HepG2 (cell line): ENCODE results near the gene GDF15. TPM values are rescaled to one million over a fixed set of nuclear protein-coding genes. Genes with fewer than 3 reads are reported as not detected.

Experiments used
- ATAC-seq: fragments of 200-7000 bp; cut with Tn5 transposase; 3 replicates; pipeline ENCODE4 v1.9.1; 2020; ENCODE audit warnings: mild to moderate bottlenecking, moderate library complexity
- BruUV-seq: library from RNA; stranded (reverse); fragments of 400-500 nt; replicated peaks from 2 replicates; lab custom pipeline; 2021; lab: Mats Ljungman, UMichigan
- CTCF ChIA-PET: fragments of 300-600 bp; formaldehyde crosslinking; extraction: SDS; loops from one replicate; lab custom pipeline; 2021; ENCODE audit warnings: low total read pairs, inconsistent platforms, low intra/inter-chr PET ratio; lab: Yijun Ruan, JAX
- POLR2A ChIA-PET: fragments of 350-600 bp; sonication (Branson Sonifier 250); formaldehyde crosslinking; loops from one replicate; lab custom pipeline; 2020; ENCODE audit warnings: antibody characterized with exemption, inconsistent platforms; lab: Yijun Ruan, JAX
- DNase-seq: peaks from one replicate; pipeline ENCODE4 v3.0.0-alpha.2; 2015; ENCODE audit warnings: low spot score
- FAIRE-seq: peaks from 3 replicates; lab custom pipeline; 2011; peaks lifted over from hg19 to GRCh38; lab: Jason Lieb, UNC
- H2AFZ ChIP-seq: one replicate; pipeline ENCODE4 v1.6.1; 2011; ENCODE audit warnings: low read length, inconsistent platforms
- H3K27ac ChIP-seq: fragments of 300-600 bp; 3 replicates; pipeline ENCODE4 v1.8.0; 2011; ENCODE audit warnings: mixed run types, mild to moderate bottlenecking, mixed read lengths, low read length, inconsistent platforms; ENCODE audit not compliant: insufficient read depth; ENCODE audit errors: extremely low read length
- H3K27me3 ChIP-seq, 2 experiments: fragments of 200-600 bp in 1 of 2; 2 replicates in 1 of 2; 3 replicates in 1 of 2; pipeline versions ENCODE4 v1.6.0 to v1.8.0; 2011; ENCODE audit warnings: low read length in 2 of 2, mild to moderate bottlenecking in 2 of 2, moderate library complexity in 2 of 2, inconsistent platforms in 1 of 2; ENCODE audit not compliant: insufficient read depth in 2 of 2, control insufficient read depth in 1 of 2
- H3K36me3 ChIP-seq, 2 experiments: fragments of 200-600 bp in 1 of 2; replicated peaks in 1 of 2; 2 replicates in 1 of 2; 3 replicates in 1 of 2; pipeline versions ENCODE4 v1.5.1 to v1.8.0; 2011; ENCODE audit warnings: low read length in 2 of 2, inconsistent platforms in 1 of 2; ENCODE audit not compliant: insufficient read depth in 2 of 2, control insufficient read depth in 1 of 2
- H3K4me1 ChIP-seq: 2 replicates; pipeline ENCODE4 v1.5.1; 2012; ENCODE audit warnings: low read length, inconsistent platforms; ENCODE audit not compliant: insufficient read depth
- H3K4me2 ChIP-seq: 2 replicates; pipeline ENCODE4 v1.6.0; 2011; ENCODE audit warnings: low read depth, low read length, inconsistent platforms
- H3K4me3 ChIP-seq, 3 experiments: fragments of 200-600 bp in 1 of 3; sonication (generic), shearing (Covaris generic) in 1 of 3; replicated peaks in 1 of 3; 2 replicates each; pipeline ENCODE4 v1.5.1; 2011 to 2016; ENCODE audit warnings: low read length in 3 of 3, inconsistent platforms in 2 of 3, low read depth in 2 of 3, mild to moderate bottlenecking in 2 of 3, control low read depth in 1 of 3, mixed read lengths in 1 of 3; ENCODE audit not compliant: insufficient read depth in 1 of 3
- H3K79me2 ChIP-seq: one replicate; pipeline ENCODE4 v1.6.1; 2011; ENCODE audit warnings: low read length, inconsistent platforms; ENCODE audit not compliant: insufficient read depth
- H3K9ac ChIP-seq: 2 replicates; pipeline ENCODE4 v1.6.0; 2011; ENCODE audit warnings: mild to moderate bottlenecking, low read depth, low read length, inconsistent platforms; ENCODE audit not compliant: insufficient read depth
- H3K9me3 ChIP-seq: 2 replicates; pipeline ENCODE4 v1.5.1; 2012; ENCODE audit warnings: mild to moderate bottlenecking, low read length
- H4K20me1 ChIP-seq: 2 replicates; pipeline ENCODE4 v1.6.0; 2011; ENCODE audit warnings: inconsistent platforms, mild to moderate bottlenecking, low read length, moderate library complexity; ENCODE audit not compliant: insufficient read depth
- GABPB1 ChIP-seq: IDR thresholded peaks from 2 replicates; pipeline ENCODE4 v1.6.1; 2016; ENCODE audit warnings: mild to moderate bottlenecking, missing genetic modification reagents, moderate library complexity, missing compliant biosample characterization
- JARID2 ChIP-seq: sonication (generic); formaldehyde crosslinking; IDR thresholded peaks from 2 replicates; pipeline ENCODE4 v1.8.1; 2023; ENCODE audit warnings: missing genetic modification reagents, inconsistent platforms; ENCODE audit not compliant: insufficient replicate concordance
- MTA1 ChIP-seq: sonication (generic); formaldehyde crosslinking; IDR thresholded peaks from 2 replicates; pipeline ENCODE4 v1.4.0; 2020; ENCODE audit warnings: missing genetic modification reagents, mild to moderate bottlenecking, borderline replicate concordance
- POLR2AphosphoS5 ChIP-seq: IDR thresholded peaks from 2 replicates; pipeline ENCODE4 v1.6.1; 2012; ENCODE audit warnings: low read depth, low read length
- RFX1 ChIP-seq: fragments of 450-650 bp; IDR thresholded peaks from 2 replicates; pipeline ENCODE4 v1.6.1; 2017
- SATB2 ChIP-seq: sonication (generic); formaldehyde crosslinking; IDR thresholded peaks from 2 replicates; pipeline ENCODE4 v1.5.0; 2020; ENCODE audit warnings: missing genetic modification reagents
- SMYD3 ChIP-seq: sonication (generic); formaldehyde crosslinking; IDR thresholded peaks from 2 replicates; pipeline ENCODE4 v1.8.1; 2023; ENCODE audit warnings: mild to moderate bottlenecking, missing genetic modification reagents
- SP1 ChIP-seq, 2 experiments: fragments of 450-650 bp in 1 of 2; sonication (generic) in 1 of 2; formaldehyde crosslinking in 1 of 2; IDR thresholded peaks; 2 replicates each; pipeline versions ENCODE4 v1.4.0 to v1.6.1; 2016 to 2020; ENCODE audit warnings: missing genetic modification reagents in 1 of 2
- STAG1 ChIP-seq: sonication (generic); formaldehyde crosslinking; IDR thresholded peaks from 2 replicates; pipeline ENCODE4 v1.4.0; 2020; ENCODE audit warnings: missing genetic modification reagents
- TOPORS ChIP-seq: sonication (generic); formaldehyde crosslinking; IDR thresholded peaks from 2 replicates; pipeline ENCODE4 v1.8.0; 2023; ENCODE audit warnings: mild to moderate bottlenecking, missing genetic modification reagents
- ZFP41 ChIP-seq: sonication (generic); formaldehyde crosslinking; IDR thresholded peaks from 2 replicates; pipeline ENCODE4 v1.4.0; 2020; ENCODE audit warnings: mild to moderate bottlenecking, missing genetic modification reagents, borderline replicate concordance
- ZNF24 ChIP-seq: fragments of 450-650 bp; IDR thresholded peaks from 2 replicates; pipeline ENCODE4 v1.6.1; 2017; ENCODE audit warnings: antibody characterized with exemption, mild to moderate bottlenecking
- ZZZ3 ChIP-seq: sonication (generic); formaldehyde crosslinking; IDR thresholded peaks from 2 replicates; pipeline ENCODE4 v1.4.0; 2020; ENCODE audit warnings: missing genetic modification reagents, mild to moderate bottlenecking, borderline replicate concordance
- WGBS: methylation state at CpG from one replicate; pipeline ENCODE4 v1.1.6; 2017; ENCODE audit warnings: low lambda C conversion rate; 5-methylcytosine and 5-hydroxymethylcytosine counted together
- in situ Hi-C: cut with HindIII; loops from 2 replicates; pipeline ENCODE4 v1.10.0; 2017; ENCODE audit warnings: low pct_unique_long_range_greater_than_20kb; ENCODE audit not compliant: extremely low pct_ligation_motif_present
- intact Hi-C: fragments of 100-400 bp; cut with micrococcal nuclease; formaldehyde crosslinking; loops from one replicate; pipeline ENCODE4 v1.10.0; 2022; ENCODE audit not compliant: unreplicated experiment
- polyA plus RNA-seq, 8 experiments: library from polyadenylated mRNA; depleted of rRNA in 3 of 8; stranded (reverse) in 7 of 8; unstranded in 1 of 8; fragments of >200 nt; fragmentation: Illumina TruSeq in 4 of 8; extraction: Trizol in 4 of 8; gene quantifications; 2 replicates each; pipeline versions ENCODE4 v1.2.1 to v1.2.3, GENCODE V29; 2011 to 2016; ENCODE audit warnings: low read depth in 4 of 8, missing spikeins in 1 of 8, mixed read lengths in 1 of 8; ENCODE audit not compliant: insufficient read depth in 1 of 8
- total RNA-seq, 5 experiments: library from RNA; depleted of rRNA; stranded (reverse); fragments of >200 nt; fragmentation: Illumina TruSeq; extraction: Trizol; gene quantifications; 2 replicates each; pipeline ENCODE4 v1.2.3, GENCODE V29; 2016; ENCODE audit warnings: low read depth in 1 of 5
- TF ChIP-seq, protein P1 (sequence below): sonication (generic); formaldehyde crosslinking; IDR thresholded peaks from 2 replicates; pipeline ENCODE4 v1.5.0; 2020; ENCODE audit warnings: mild to moderate bottlenecking, missing genetic modification reagents, borderline replicate concordance
- TF ChIP-seq, protein P2 (sequence below): IDR thresholded peaks from 2 replicates; pipeline ENCODE4 v1.6.1; 2016; ENCODE audit warnings: missing compliant biosample characterization, missing genetic modification reagents, borderline replicate concordance
- TF ChIP-seq, protein P3 (sequence below): sonication (generic); formaldehyde crosslinking; conservative IDR thresholded peaks from 2 replicates; pipeline ENCODE4 v1.4.0; 2020; ENCODE audit warnings: missing genetic modification reagents

Gene GDF15
- total and polyA plus RNA-seq, 2 of the 13 experiments (the other 11 are each of a cell fraction or from before 2014, with no cell fraction given): 146 to 422 TPM

DNA sequence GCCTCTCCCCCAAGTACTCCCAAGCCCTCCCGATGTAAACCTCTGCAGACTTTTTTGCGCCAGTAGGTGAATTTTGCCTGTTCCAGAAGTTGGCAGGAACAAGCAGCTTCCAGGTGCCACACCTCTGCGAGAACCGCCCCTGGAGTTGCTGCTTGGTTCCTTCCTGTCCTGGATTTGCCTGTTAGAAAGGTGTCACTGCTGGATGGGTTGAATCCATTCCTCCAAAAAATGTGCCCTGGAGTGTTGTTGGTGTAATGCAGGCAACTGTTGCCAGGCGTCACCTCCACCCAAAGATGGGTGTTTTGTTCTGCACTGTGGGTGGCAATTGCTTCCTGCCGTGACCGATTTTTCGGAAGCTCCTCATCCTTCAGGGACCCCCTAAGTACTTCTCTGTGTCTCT, 39.9 kb upstream of the GDF15 start:
- in situ Hi-C loops: loop anchor here (10.0 kb wide), 1 partner anchor 59 kb away; no protein-coding TSS in a partner anchor
- FAIRE-seq: no peak
- H3K9ac ChIP-seq: no peak overlapping the region
- TF ChIP-seq, protein P1, sequence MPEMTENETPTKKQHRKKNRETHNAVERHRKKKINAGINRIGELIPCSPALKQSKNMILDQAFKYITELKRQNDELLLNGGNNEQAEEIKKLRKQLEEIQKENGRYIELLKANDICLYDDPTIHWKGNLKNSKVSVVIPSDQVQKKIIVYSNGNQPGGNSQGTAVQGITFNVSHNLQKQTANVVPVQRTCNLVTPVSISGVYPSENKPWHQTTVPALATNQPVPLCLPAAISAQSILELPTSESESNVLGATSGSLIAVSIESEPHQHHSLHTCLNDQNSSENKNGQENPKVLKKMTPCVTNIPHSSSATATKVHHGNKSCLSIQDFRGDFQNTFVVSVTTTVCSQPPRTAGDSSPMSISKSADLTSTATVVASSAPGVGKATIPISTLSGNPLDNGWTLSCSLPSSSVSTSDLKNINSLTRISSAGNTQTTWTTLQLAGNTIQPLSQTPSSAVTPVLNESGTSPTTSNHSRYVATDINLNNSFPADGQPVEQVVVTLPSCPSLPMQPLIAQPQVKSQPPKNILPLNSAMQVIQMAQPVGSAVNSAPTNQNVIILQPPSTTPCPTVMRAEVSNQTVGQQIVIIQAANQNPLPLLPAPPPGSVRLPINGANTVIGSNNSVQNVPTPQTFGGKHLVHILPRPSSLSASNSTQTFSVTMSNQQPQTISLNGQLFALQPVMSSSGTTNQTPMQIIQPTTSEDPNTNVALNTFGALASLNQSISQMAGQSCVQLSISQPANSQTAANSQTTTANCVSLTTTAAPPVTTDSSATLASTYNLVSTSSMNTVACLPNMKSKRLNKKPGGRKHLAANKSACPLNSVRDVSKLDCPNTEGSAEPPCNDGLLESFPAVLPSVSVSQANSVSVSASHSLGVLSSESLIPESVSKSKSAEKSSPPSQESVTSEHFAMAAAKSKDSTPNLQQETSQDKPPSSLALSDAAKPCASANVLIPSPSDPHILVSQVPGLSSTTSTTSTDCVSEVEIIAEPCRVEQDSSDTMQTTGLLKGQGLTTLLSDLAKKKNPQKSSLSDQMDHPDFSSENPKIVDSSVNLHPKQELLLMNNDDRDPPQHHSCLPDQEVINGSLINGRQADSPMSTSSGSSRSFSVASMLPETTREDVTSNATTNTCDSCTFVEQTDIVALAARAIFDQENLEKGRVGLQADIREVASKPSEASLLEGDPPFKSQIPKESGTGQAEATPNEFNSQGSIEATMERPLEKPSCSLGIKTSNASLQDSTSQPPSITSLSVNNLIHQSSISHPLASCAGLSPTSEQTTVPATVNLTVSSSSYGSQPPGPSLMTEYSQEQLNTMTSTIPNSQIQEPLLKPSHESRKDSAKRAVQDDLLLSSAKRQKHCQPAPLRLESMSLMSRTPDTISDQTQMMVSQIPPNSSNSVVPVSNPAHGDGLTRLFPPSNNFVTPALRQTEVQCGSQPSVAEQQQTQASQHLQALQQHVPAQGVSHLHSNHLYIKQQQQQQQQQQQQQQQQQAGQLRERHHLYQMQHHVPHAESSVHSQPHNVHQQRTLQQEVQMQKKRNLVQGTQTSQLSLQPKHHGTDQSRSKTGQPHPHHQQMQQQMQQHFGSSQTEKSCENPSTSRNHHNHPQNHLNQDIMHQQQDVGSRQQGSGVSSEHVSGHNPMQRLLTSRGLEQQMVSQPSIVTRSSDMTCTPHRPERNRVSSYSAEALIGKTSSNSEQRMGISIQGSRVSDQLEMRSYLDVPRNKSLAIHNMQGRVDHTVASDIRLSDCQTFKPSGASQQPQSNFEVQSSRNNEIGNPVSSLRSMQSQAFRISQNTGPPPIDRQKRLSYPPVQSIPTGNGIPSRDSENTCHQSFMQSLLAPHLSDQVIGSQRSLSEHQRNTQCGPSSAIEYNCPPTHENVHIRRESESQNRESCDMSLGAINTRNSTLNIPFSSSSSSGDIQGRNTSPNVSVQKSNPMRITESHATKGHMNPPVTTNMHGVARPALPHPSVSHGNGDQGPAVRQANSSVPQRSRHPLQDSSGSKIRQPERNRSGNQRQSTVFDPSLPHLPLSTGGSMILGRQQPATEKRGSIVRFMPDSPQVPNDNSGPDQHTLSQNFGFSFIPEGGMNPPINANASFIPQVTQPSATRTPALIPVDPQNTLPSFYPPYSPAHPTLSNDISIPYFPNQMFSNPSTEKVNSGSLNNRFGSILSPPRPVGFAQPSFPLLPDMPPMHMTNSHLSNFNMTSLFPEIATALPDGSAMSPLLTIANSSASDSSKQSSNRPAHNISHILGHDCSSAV (CRISPR knock-in tag): no peak
- TF ChIP-seq ZNF24: no peak
- no peak for TF ChIP-seq SATB2 (CRISPR knock-in tag)
- TF ChIP-seq, protein P2, sequence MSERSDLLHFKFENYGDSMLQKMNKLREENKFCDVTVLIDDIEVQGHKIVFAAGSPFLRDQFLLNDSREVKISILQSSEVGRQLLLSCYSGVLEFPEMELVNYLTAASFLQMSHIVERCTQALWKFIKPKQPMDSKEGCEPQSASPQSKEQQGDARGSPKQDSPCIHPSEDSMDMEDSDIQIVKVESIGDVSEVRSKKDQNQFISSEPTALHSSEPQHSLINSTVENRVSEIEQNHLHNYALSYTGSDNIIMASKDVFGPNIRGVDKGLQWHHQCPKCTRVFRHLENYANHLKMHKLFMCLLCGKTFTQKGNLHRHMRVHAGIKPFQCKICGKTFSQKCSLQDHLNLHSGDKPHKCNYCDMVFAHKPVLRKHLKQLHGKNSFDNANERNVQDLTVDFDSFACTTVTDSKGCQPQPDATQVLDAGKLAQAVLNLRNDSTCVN (CRISPR knock-in tag): no peak
- no peak for TF ChIP-seq JARID2
- TF ChIP-seq ZFP41 (CRISPR knock-in tag): no peak
- TF ChIP-seq STAG1 (CRISPR knock-in tag): no peak
- no peak for TF ChIP-seq RFX1
- TF ChIP-seq, protein P3, sequence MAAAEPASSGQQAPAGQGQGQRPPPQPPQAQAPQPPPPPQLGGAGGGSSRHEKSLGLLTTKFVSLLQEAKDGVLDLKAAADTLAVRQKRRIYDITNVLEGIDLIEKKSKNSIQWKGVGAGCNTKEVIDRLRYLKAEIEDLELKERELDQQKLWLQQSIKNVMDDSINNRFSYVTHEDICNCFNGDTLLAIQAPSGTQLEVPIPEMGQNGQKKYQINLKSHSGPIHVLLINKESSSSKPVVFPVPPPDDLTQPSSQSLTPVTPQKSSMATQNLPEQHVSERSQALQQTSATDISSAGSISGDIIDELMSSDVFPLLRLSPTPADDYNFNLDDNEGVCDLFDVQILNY (CRISPR knock-in tag): no peak
- no peak for TF ChIP-seq SMYD3 (CRISPR knock-in tag)
- TF ChIP-seq ZZZ3 (CRISPR knock-in tag): no peak
- no peak for TF ChIP-seq GABPB1 (CRISPR knock-in tag)
- no peak for TF ChIP-seq MTA1 (CRISPR knock-in tag)
- no peak for TF ChIP-seq SP1 (IDR thresholded peaks at IDR 0.05)
- no peak for TF ChIP-seq SP1 (CRISPR knock-in tag; IDR thresholded peaks at IDR 0.05)
- no peak for TF ChIP-seq TOPORS (CRISPR knock-in tag)
- no peak for TF ChIP-seq POLR2AphosphoS5

More for the DNA sequence above, 39.9 kb upstream of the GDF15 start:
- 97% methylated on average over 8 of the region's 8 CpGs for WGBS
- no peaks in the 10 kb centered on the region for H3K27me3 ChIP-seq
- ChIA-PET POLR2A (no interaction called here), CTCF (no interaction called here)
- no peak overlapping the region for H2AFZ ChIP-seq
- peaks cover 18% of the 10 kb centered on the region for H3K79me2 ChIP-seq
- H3K36me3 ChIP-seq: peaks cover 14 to 37% of the 10 kb centered on the region in 2 experiments; a peak in 4 of 5 replicates
- ATAC-seq (no peak), DNase-seq (no peak)
- peaks cover 36% of the 10 kb centered on the region for H3K4me1 ChIP-seq
- H3K9me3 ChIP-seq: no peaks in the 10 kb centered on the region
- intact Hi-C loops: loop anchor here (5.0 kb wide), 2 partner anchors 41 to 56 kb away; partner anchors contain the start of gene GDF15
- peaks cover 10% of the 10 kb centered on the region for H4K20me1 ChIP-seq
- no peak overlapping the region for H3K27ac ChIP-seq
- H3K4me2 ChIP-seq: no peak overlapping the region
- no TSS peak for BruUV-seq
- H3K4me3 ChIP-seq: no peak overlapping the region
